NB4 (cell line): Measurements from ENCODE around the gene KLHDC3.
"Not testable (repeated sequence)": the region's sequence is repeated elsewhere in the genome, so short reads cannot be mapped to it uniquely, and the experiment has no call there.

Source experiments
- DNase-seq: peaks from one replicate; pipeline ENCODE4 v3.0.0; 2010; ENCODE audit warnings: low read depth
- H3K4me3 ChIP-seq: one replicate; pipeline ENCODE4 v1.5.1; 2011; ENCODE audit warnings: mild to moderate bottlenecking, low read depth, low read length, moderate library complexity
- CTCF ChIP-seq: IDR thresholded peaks from one replicate; pipeline ENCODE4 v1.5.1; 2012; ENCODE audit warnings: low read depth, low read length
- MYC ChIP-seq: IDR thresholded peaks from 2 replicates; pipeline ENCODE4 v1.6.1; 2011; ENCODE audit warnings: low read depth, low read length
- POLR2A ChIP-seq: IDR thresholded peaks from 2 replicates; pipeline ENCODE4 v1.6.1; 2011; ENCODE audit warnings: mild to moderate bottlenecking; ENCODE audit not compliant: insufficient read length; ENCODE audit errors: extremely low read depth
- TF ChIP-seq, protein P1 (sequence below): IDR thresholded peaks from 2 replicates; pipeline ENCODE4 v1.6.1; 2011; ENCODE audit warnings: low read depth, low read length

The KLHDC3 gene

DNA sequence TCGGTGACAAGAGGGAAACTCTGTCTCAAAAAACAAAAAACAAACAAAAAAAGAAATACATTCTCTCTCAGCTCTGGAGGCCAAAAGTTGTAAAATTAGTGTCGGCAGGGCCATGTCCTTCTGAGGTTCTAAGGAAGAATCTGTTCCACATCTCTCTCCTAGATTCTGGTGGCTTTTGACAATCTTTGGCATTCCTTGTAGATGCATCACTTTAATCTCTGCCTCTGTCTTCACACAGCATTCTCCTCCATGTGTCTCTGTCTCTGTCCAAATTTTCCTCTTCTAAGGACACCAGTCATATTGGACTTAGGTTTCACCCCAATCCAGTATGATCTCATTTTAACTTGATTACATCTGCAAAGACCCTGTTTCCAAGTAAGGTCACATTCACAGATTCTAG, 20.6 kb upstream of the KLHDC3 start:
- no peak overlapping the region for H3K4me3 ChIP-seq
- no peak for TF ChIP-seq MYC
- TF ChIP-seq CTCF = no peak
- no peak for TF ChIP-seq POLR2A
- TF ChIP-seq, protein P1, sequence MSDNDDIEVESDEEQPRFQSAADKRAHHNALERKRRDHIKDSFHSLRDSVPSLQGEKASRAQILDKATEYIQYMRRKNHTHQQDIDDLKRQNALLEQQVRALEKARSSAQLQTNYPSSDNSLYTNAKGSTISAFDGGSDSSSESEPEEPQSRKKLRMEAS = no peak
- no peak for DNase-seq

DNA sequence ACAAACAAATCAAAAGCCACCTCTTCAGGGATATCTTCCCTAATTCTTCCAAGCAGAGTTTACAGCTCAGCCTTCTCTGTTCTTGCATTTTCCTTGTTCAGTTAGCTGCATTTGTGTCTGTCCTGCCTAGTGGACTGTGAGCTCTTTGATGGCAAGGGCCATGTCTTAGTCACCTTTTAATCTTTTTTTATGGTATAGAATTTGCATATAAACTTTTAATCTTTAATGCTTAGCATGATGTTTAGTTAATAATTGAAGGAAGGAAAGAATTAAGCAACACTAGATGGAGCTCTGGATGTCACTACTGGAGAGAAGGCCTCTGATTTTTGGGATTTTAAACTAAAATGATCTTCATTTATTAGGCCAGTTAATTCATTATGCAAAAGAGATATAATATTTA, 17.5 kb upstream of the KLHDC3 start:
- no peak for DNase-seq
- H3K4me3 ChIP-seq = no peak overlapping the region
- TF ChIP-seq MYC = no peak
- TF ChIP-seq, protein P1 = no peak
- no peak for TF ChIP-seq POLR2A
- TF ChIP-seq CTCF = no peak

GRCh38 chr6:42998205-42998604, 15.8 kb upstream of the KLHDC3 start:
- DNase-seq, H3K4me3 ChIP-seq: not testable (repeated sequence)

DNA sequence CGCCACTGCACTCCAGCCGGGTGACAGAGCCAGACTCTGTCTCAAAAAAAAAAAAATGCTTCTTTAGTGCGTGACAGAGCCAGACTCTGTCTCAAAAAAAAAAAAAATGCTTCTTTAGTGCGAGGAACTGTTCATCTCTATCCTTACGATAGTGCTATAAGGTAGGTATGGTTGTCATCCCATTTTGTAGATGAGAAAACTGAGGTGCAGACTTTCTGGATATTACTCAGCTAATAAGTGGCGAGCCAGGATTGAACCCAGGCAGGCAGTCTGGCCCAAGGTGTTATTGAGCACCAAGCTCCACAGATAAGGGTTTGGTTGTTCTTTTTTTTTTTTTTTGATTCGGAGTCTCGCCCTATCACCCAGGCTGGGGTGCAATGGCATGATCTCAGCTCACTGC, 12.2 kb upstream of the KLHDC3 start:
- DNase-seq = no peak
- no peak overlapping the region for H3K4me3 ChIP-seq
- TF ChIP-seq MYC (no peak), POLR2A (no peak)

DNA sequence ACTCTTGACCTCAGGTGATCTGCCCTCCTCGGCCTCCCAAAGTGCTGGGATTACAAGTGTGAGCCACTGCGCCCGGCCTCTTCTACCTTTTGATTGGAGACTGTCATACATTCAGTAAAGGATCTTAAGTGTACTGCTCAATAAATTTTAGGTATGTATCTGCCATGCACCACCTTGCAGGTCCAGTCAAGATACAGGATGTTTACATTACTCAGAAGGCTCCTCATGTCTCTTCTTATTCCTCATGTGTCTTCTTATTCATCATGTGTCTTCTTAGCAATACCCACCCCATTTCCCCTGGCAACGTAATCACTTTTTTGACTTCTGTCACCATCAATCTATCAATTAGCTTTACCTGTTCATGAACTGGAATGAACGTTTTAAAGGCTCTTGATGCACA, 8.2 kb upstream of the KLHDC3 start:
- no peak for DNase-seq
- TF ChIP-seq CTCF = no peak
- TF ChIP-seq POLR2A = no peak
- TF ChIP-seq, protein P1 = no peak
- TF ChIP-seq MYC = no peak
- no peak overlapping the region for H3K4me3 ChIP-seq

GRCh38 chr6:43006251-43006650, 7.8 kb upstream of the KLHDC3 start:
- no peak overlapping the region for H3K4me3 ChIP-seq
- TF ChIP-seq MYC = no peak
- TF ChIP-seq CTCF = no peak
- TF ChIP-seq, protein P1 = no peak
- no peak for TF ChIP-seq POLR2A
- no peak for DNase-seq

DNA sequence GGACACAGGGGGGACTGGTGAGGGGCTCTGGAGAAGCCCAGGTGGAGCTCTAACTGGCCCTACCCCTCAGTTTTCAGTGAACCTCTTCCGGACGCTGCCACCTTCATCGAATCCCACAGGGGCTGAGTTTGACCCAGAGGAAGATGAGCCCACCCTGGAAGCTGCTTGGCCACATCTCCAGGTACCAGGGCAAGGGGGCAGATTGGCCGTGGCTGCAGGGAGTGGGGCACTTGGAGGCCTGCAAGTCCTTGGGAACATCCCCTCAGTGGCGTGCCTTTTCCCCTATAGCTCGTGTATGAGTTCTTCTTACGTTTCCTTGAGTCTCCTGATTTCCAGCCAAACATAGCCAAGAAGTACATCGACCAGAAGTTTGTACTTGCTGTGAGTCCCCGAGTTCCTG, 6.9 kb upstream of the KLHDC3 start:
- no peak for DNase-seq
- no peak for TF ChIP-seq MYC
- no peak for TF ChIP-seq POLR2A
- TF ChIP-seq, protein P1 = no peak
- no peak for TF ChIP-seq CTCF
- no peak overlapping the region for H3K4me3 ChIP-seq
